ENCODE measurements around the gene SULF2.

SULF2 gene

DNA sequence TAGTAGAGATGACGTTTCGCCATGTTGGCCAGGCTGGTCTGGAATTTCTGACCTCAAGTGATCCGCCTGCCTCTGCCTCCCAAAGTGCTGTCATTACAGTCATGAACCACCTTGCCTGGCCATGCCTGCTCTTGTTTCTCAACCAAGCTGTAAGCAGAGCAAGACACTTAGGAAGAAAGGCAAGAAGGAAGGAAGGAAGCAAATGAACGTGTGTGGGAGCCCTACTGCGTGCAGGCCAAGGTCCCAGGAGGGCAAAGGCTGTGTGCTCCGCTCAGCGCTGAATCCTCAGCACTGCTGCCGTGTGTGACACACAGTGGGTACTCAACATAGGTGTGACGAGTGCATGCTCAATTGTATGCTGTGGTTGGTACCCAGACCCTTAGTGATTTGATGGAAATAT is 47.4 kb downstream of the SULF2 start:
- no peak for DNase-seq (ENCODE audit: low read depth in 2 of 2)

GRCh38 chr20:47736570-47737152 is 48.6 kb downstream of the SULF2 start:
- no peak for DNase-seq (ENCODE audit: low read depth in 2 of 2)

- DNase-seq (ENCODE audit: low read depth in 2 of 2), result no peak
Measured at GRCh38 chr20:47735412-47736400, 49.6 kb downstream of the SULF2 start.

DNA sequence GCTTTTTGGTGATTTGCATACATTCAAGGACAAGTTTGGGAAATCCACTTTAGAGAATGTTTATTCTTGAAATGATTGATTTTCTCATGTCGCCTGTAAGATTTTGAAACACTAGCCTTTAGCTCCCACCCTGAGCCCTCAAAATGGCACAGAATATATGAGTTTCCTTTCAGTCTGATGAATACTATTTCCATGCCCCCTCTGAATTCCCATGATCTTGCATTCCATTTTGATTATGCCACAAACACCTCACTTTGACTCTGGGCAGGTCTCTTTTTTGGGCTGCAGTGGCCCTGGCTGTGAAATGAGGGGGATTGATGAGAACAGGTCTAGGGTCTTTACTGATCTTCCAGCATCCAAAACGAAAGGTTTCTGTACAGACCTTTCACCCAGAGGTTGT is 50.4 kb downstream of the SULF2 start:
- DNase-seq (ENCODE audit: low read depth in 2 of 2), result no peak

- DNase-seq (ENCODE audit: low read depth in 2 of 2), result no peak
Measured at GRCh38 chr20:47733892-47734291, 51.4 kb downstream of the SULF2 start.

- no peak for DNase-seq (ENCODE audit: low read depth in 2 of 2)
Measured at GRCh38 chr20:47730744-47731143, 54.5 kb downstream of the SULF2 start.

- DNase-seq (ENCODE audit: low read depth in 2 of 2), result no peak
Measured at GRCh38 chr20:47729472-47729871, 55.8 kb downstream of the SULF2 start.

DNA sequence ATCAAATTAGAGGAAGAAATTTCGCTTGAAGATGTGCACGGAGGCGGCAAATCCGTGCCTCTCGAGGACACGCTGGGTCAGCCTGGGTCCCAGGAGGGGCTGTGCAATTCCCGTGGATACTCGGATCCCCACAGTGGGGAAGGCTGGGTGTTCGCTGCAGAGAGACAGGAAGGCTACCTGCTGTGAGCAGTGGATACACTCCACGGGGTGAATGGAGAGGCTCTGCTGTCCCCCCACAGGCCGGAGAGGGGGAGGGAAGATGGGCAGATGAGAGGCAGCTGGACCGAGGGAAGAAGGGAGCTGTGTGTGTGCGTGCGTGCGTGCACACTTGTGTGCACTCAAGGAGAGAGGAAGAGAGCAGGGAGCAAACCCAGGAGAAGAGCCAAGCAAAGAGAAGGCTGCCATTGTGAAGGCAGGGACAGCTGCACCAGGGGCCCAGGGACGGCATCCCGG is 57.3 kb downstream of the SULF2 start:
- DNase-seq (ENCODE audit: low read depth in 2 of 2), result no peak

DNA sequence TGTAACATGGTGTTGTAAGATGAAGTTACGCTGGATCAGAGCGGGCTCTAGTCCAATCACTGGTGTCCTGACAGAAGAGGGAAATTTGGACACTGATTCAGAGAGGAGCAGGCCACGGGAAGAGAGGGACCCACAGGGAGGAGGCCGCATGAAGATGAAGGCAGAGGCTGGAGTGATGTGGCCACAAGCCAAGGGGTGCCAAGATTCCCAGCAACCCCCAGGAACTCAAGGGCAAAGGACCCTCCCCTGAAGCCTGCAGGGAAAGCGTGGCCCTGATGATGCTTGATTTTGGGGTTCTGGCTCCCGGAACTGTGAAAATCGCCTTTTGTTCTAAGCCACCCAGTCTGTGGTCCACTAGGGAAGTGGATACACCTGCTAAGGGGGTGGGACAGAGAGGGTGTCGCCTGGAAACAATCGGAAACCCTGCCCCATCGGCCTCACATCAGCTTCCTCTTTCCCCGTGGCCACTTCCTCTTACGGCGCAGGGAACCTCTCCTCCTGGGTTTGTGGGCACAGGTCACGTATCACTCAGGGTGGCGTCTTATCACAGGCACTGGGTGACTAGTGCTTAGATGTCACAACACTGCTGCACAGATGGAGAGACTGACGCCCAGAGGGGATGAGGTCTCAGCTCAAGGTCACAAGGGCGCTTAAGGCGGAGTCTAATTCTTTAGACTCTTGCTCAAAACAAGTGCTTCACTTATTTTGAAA is 58.0 kb downstream of the SULF2 start:
- peak; percentile 17 to 27 for DNase-seq (ENCODE audit: low read depth in 2 of 2)

DNA sequence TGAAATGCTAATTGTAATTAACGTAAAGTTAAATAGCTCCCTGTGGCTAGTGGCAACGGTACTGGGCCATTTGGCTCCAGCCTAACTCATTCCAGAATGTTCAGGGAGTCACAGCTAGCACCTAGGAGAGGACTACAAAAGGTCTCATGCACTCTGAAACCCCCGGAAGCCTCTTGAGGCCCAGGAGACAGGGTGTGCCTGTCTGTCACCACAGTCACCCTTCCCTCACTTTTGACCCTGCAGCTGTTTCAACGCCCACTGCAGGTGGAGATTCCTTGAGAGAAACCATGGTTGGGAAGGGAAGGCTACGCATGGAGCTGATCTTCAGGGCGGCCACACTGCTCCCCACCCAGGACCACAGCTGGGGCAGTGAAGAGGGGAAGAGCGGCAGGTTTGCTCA is 58.6 kb downstream of the SULF2 start:
- no peak for DNase-seq (ENCODE audit: low read depth in 2 of 2)

DNA sequence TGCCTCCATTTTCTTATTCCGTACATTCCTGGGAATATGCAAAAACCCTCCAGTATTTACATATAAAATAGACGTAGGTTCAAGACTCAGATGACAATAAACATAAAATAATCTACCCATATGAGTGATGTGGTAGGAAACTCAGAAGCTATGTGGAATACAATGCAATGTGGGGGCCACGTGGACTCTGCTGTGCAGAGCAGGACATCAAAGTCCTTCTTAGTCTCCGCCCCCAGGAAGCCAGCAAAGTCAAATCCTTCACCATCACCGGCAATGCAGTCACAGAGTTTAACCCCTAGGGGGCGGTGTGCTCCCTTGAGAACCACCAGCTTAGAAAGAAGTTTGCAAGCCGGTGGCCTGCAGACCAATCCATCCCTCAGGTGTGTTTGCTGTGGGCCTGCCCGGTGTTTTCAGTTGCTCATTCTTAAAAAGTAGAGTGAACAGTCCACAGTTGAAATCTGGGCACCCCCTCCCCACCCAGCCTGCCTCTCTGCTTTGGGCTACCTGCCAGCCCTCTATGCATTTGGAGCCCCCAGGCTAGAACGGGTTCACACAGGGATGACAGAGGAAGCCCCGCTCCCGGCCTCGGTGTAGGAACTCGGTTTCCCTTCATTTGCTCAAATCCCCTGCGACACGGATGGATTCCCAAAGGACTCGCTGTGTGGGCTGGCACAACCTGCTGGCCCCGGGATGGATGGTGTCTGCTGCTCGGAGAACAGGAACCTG is 59.9 kb downstream of the SULF2 start:
- peak; percentile 46 to 56 for DNase-seq (ENCODE audit: low read depth in 2 of 2)

DNA sequence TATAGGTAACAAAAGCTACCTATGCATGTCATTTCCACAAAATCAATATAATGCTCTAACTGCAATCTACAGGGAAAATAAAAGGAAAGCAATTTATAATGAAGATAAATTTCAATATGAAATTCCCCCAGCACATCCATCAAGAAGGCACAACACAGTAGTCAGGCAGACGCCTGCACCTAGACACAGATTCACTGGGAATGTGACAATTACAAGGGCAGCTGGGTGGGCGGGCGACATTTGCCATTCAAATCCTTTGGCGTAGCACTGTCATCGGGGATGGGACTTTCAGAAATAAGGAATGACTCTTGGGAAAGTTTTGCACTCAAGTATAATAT is 60.4 kb downstream of the SULF2 start:
- DNase-seq (ENCODE audit: low read depth in 2 of 2), result no peak

GRCh38 chr20:47724396-47724795 is 60.9 kb downstream of the SULF2 start:
- no peak for DNase-seq (ENCODE audit: low read depth in 2 of 2)

DNA sequence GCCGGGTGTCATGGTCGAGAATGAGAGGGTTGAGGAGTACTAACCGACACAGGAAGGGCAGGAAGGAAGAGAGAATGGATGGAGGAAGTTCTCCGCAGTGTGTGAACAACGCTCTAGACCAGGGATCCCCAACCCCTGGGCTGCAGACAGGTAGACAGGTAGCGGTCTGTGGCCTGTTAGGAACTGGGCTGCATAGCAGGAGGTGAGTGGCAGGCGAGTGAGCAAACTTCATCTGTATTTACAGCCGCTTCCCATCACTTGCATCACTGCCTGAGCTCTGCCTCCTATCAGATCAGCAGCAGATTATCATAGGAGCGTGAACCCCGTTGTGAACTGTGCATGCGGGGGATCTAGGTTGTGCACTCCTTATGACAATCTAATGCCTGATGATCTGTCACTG is 62.0 kb downstream of the SULF2 start:
- DNase-seq (ENCODE audit: low read depth in 2 of 2), result no peak

- DNase-seq (ENCODE audit: low read depth in 2 of 2), result no peak
Measured at GRCh38 chr20:47720636-47721427, 64.4 kb downstream of the SULF2 start.

DNA sequence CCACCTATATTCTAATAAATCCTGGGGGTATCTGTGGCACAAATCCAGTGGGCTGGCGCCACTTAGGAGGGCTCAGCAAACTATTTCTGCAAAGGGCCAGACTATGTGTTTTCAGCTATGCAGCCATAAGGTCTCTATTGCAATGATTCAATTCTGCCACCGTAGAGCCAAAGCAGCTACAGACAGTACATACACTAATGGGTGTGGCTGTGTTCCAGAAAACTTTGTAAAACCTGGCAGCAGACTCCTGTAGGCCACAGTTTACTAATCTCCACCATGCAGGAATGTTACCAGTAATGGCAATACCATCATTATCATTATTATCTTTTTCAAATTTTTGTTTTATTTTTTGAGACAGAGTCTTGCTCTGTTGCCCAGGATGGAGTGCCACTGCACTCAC is 65.7 kb downstream of the SULF2 start:
- no peak for DNase-seq (ENCODE audit: low read depth in 2 of 2)

DNA sequence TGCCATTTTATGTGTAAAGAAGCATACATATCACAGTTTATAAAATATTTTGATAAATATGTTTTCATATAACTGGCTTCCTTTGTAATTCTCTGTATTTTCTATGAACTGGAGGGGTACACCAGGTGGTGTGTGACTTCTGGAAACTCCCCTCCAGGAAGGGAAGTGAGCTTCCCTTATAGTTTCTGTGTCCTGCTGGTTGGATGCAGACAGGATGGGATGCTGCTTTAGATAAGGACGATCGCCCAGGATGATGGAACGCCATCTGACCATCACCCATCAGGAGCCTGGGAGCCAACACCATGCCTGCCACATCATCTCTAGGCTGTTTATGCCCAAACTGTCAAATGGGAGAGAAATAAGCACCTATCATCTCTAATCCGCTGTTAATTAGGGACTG is 66.1 kb downstream of the SULF2 start:
- no peak for DNase-seq (ENCODE audit: low read depth in 2 of 2)

GRCh38 chr20:47718398-47718797 is 66.9 kb downstream of the SULF2 start:
- no peak for DNase-seq (ENCODE audit: low read depth in 2 of 2)

- no peak for DNase-seq (ENCODE audit: low read depth in 2 of 2)
Measured at GRCh38 chr20:47717421-47717820, 67.9 kb downstream of the SULF2 start.

DNA sequence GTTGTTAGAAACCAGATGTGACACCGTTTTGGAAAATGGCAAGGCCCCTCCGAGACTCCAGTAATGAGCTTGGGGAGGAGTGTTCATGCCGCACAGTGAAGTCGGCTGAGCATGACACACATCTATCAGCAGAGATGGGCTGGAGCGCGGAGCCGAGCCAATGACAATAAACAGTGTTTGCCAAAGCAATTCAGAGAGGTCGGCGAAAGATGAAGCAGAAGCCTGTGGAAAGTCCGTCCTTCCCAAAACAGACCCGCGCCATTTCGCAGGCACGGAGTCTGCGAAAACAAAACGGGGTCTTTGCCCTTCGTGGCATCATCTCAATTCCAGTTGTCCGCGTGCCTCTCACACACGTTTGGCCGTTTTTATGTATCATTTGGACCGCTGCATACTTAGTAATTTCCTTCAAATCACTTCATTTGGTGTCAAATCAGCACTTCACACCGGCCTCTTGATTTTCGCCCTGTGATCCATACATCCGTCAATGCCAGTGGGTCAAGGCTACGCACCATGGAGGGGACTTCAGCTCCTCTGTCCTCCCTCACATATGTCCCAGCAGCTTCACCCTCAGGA is 71.3 kb downstream of the SULF2 start:
- no peak for DNase-seq (ENCODE audit: low read depth in 2 of 2)

GRCh38 chr20:47713163-47713562 is 72.1 kb downstream of the SULF2 start:
- no peak for DNase-seq (ENCODE audit: low read depth in 2 of 2)

Measured in activated CD8-positive, alpha-beta memory T cell treated with anti-CD3 and anti-CD28 coated beads for 4 hours (primary cell).